B cell (primary cell): ENCODE data around the gene STAG1. TPM values are rescaled to one million over a fixed set of nuclear protein-coding genes. Genes with fewer than 3 reads are reported as not detected.

ENCODE experiments used
- ATAC-seq: fragments of 200-7000 bp; cut with Tn5 transposase; one replicate; pipeline ENCODE4 v1.10.0; 2021; ENCODE audit warnings: low read depth, mild to moderate bottlenecking, moderate number of reproducible peaks, moderate library complexity
- CTCF ChIA-PET: fragments of 350-600 bp; sonication (Branson Sonifier 250); formaldehyde crosslinking; loops from one replicate; lab custom pipeline; 2021; ENCODE audit warnings: antibody characterized with exemption, inconsistent platforms; lab: Charles Lee
- POLR2A ChIA-PET: fragments of 350-600 bp; sonication (Branson Sonifier 250); formaldehyde crosslinking; loops from one replicate; lab custom pipeline; 2021; ENCODE audit warnings: antibody characterized with exemption; lab: Charles Lee
- DNase-seq: peaks from one replicate; pipeline ENCODE4 v3.0.0; 2013
- H2AFZ ChIP-seq: 2 replicates; pipeline ENCODE4 v1.6.1; 2012; ENCODE audit warnings: mild to moderate bottlenecking, low read depth, low read length; ENCODE audit not compliant: insufficient read depth, poor library complexity, severe bottlenecking
- H3K27ac ChIP-seq, 2 donors: 1 replicate in 1 of 2; 2 replicates in 1 of 2; pipeline ENCODE4 v1.5.1; 2012 to 2013; ENCODE audit warnings: low read length in 2 of 2, mild to moderate bottlenecking in 2 of 2, moderate library complexity in 1 of 2
- H3K27me3 ChIP-seq, 4 experiments: fragments of 200-600 bp in 1 of 4; sonication (generic) in 1 of 4; replicated peaks in 1 of 4; 1 replicate in 2 of 4; 2 replicates in 2 of 4; pipeline versions ENCODE4 v1.6.1 to v1.7.0; 2013 to 2016; ENCODE audit warnings: low read length in 3 of 4, mild to moderate bottlenecking in 2 of 4, mixed read lengths in 1 of 4, moderate library complexity in 1 of 4; ENCODE audit not compliant: insufficient read depth in 4 of 4, control insufficient read depth in 3 of 4; ENCODE audit errors: control extremely low read depth in 1 of 4
- H3K36me3 ChIP-seq, 2 experiments: replicated peaks in 1 of 2; 1 replicate in 1 of 2; 2 replicates in 1 of 2; pipeline versions ENCODE4 v1.6.1 to v1.7.1; 2013; ENCODE audit warnings: low read length in 1 of 2; ENCODE audit not compliant: insufficient read depth in 2 of 2, control insufficient read depth in 1 of 2; ENCODE audit errors: control extremely low read depth in 1 of 2, extremely low read depth in 1 of 2
- H3K4me1 ChIP-seq, 2 donors: fragments of 200-600 bp in 1 of 2; sonication (generic) in 1 of 2; 1 replicate in 1 of 2; 2 replicates in 1 of 2; pipeline versions ENCODE4 v1.5.1 to v1.6.1; 2013 to 2017; ENCODE audit warnings: low read length in 2 of 2; ENCODE audit not compliant: control insufficient read depth in 2 of 2, insufficient read depth in 2 of 2
- H3K4me2 ChIP-seq: replicated peaks from 2 replicates; pipeline ENCODE3; 2012; ENCODE audit warnings: mild to moderate bottlenecking, low read depth, low read length; ENCODE audit not compliant: poor library complexity, severe bottlenecking
- H3K4me3 ChIP-seq, 5 experiments: fragments of 200-600 bp in 1 of 5; sonication (generic) in 1 of 5; 1 replicate in 3 of 5; 2 replicates in 2 of 5; pipeline versions ENCODE4 v1.5.1 to v1.7.0; 2011 to 2016; ENCODE audit warnings: low read length in 4 of 5, mild to moderate bottlenecking in 4 of 5, low read depth in 2 of 5, control low read depth in 1 of 5, moderate library complexity in 1 of 5; ENCODE audit not compliant: insufficient read depth in 1 of 5; ENCODE audit errors: control extremely low read depth in 1 of 5, extremely low read depth in 1 of 5
- H3K79me2 ChIP-seq: fragments of 200-600 bp; sonication (generic); one replicate; pipeline ENCODE4 v1.6.0; 2016; ENCODE audit warnings: low read length; ENCODE audit not compliant: control insufficient read depth, insufficient read depth
- H3K9ac ChIP-seq: fragments of 200-600 bp; sonication (generic); 2 replicates; pipeline ENCODE4 v1.6.1; 2017; ENCODE audit warnings: mild to moderate bottlenecking, low read length, moderate library complexity
- H3K9me3 ChIP-seq, 3 donors: one replicate each; pipeline versions ENCODE4 v1.6.1 to v1.7.1; 2013; ENCODE audit warnings: low read length in 2 of 3; ENCODE audit not compliant: control insufficient read depth in 2 of 3, insufficient read depth in 1 of 3; ENCODE audit errors: control extremely low read depth in 1 of 3
- H4K20me1 ChIP-seq: 2 replicates; pipeline ENCODE4 v1.6.0; 2012; ENCODE audit warnings: mild to moderate bottlenecking, low read length; ENCODE audit not compliant: insufficient read depth, control insufficient read depth, poor library complexity, severe bottlenecking
- H3K27ac Mint-ChIP-seq: one replicate; pipeline ENCODE4 v1.8.0; 2021; ENCODE audit warnings: mixed read lengths
- H3K27me3 Mint-ChIP-seq: one replicate; pipeline ENCODE4 v1.8.0; 2021; ENCODE audit warnings: mixed read lengths
- H3K4me1 Mint-ChIP-seq: one replicate; pipeline ENCODE4 v1.8.0; 2021; ENCODE audit warnings: mixed read lengths
- H3K4me3 Mint-ChIP-seq: one replicate; pipeline ENCODE4 v1.8.0; 2021; ENCODE audit warnings: mixed read lengths
- H3K9me3 Mint-ChIP-seq: one replicate; pipeline ENCODE4 v1.8.0; 2022; ENCODE audit warnings: mixed read lengths; ENCODE audit not compliant: insufficient read depth
- CTCF ChIP-seq: fragments of 200-600 bp; IDR thresholded peaks from one replicate; pipeline ENCODE4 v1.8.0; 2022; ENCODE audit warnings: antibody characterized with exemption, mild to moderate bottlenecking
- EZH2 ChIP-seq: IDR thresholded peaks from 2 replicates; pipeline ENCODE4 v1.6.1; 2012; ENCODE audit warnings: borderline replicate concordance, low read depth, mild to moderate bottlenecking, moderate library complexity, low read length; ENCODE audit not compliant: insufficient read depth, poor library complexity, severe bottlenecking
- WGBS: methylation state at CpG from one replicate; pipeline ENCODE4 v1.1.5; 2013; ENCODE audit warnings: missing lambda C conversion rate; ENCODE audit not compliant: insufficient coverage; 5-methylcytosine and 5-hydroxymethylcytosine counted together
- intact Hi-C: fragments of 100-400 bp; cut with micrococcal nuclease; formaldehyde crosslinking; loops from one replicate; pipeline ENCODE4 v1.10.0; 2022
- polyA plus RNA-seq: library from polyadenylated mRNA; depleted of rRNA; stranded (reverse); fragments of >200 nt; gene quantifications from 2 replicates; pipeline ENCODE4 v1.2.3, GENCODE V29; 2012
- total RNA-seq, 2 donors: library from RNA; stranded (reverse); fragments of 120-200 nt in 1 of 2; gene quantifications; 1 replicate in 1 of 2; 2 replicates in 1 of 2; pipeline versions ENCODE4 v1.2.3 to v1.2.4, GENCODE V29; 2013 to 2022

Gene STAG1
- total and polyA plus RNA-seq, 2 donors (not counting 1 experiment from before 2014, with no cell fraction given) = 9.2 to 77.0 TPM

GRCh38 chr3:136595913-136596697, 156.1 kb downstream of the STAG1 start:
- H3K9ac ChIP-seq = no peak overlapping the region
- H3K27me3 Mint-ChIP-seq = no peaks in the 10 kb centered on the region
- H4K20me1 ChIP-seq = peaks cover 20% of the 10 kb centered on the region
- H3K4me3 ChIP-seq = no peak overlapping the region
- no peak overlapping the region for H2AFZ ChIP-seq
- no peaks in the 10 kb centered on the region for H3K27me3 ChIP-seq
- H3K36me3 ChIP-seq = peaks cover 3 to 11% of the 10 kb centered on the region in 2 experiments
- TF ChIP-seq CTCF (no peak), EZH2 (no peak)
- peak overlapping the region in 1 of 2 donors; percentile 39 for H3K27ac ChIP-seq
- peaks cover 21% of the 10 kb centered on the region for H3K4me1 Mint-ChIP-seq
- H3K27ac Mint-ChIP-seq = no peak overlapping the region
- ATAC-seq (no peak), DNase-seq (no peak)
- H3K4me1 ChIP-seq = peaks cover 3 to 9% of the 10 kb centered on the region in 2 donors
- H3K4me2 ChIP-seq = peak overlapping the region; percentile 10
- intact Hi-C loops = no loop called here
- H3K9me3 ChIP-seq = no peaks in the 10 kb centered on the region
- no peaks in the 10 kb centered on the region for H3K9me3 Mint-ChIP-seq
- no peak overlapping the region for H3K4me3 Mint-ChIP-seq
- ChIA-PET POLR2A (no interaction called here), CTCF (no interaction called here)
- H3K79me2 ChIP-seq = peaks cover 9% of the 10 kb centered on the region
- no CpG with 5 or more reads among the region's 5 CpGs for WGBS

- H3K27me3 Mint-ChIP-seq = no peaks in the 10 kb centered on the region
- Histone ChIP-seq H3K27ac (no peak overlapping the region), H4K20me1 (no peaks in the 10 kb centered on the region), H3K79me2 (peaks cover 6% of the 10 kb centered on the region), H3K9me3 (no peaks in the 10 kb centered on the region), H3K4me3 (no peak overlapping the region), H3K4me1 (no peaks in the 10 kb centered on the region), H2AFZ (no peak overlapping the region), H3K36me3 (peaks cover 7 to 12% of the 10 kb centered on the region in 2 experiments), H3K27me3 (no peaks in the 10 kb centered on the region), H3K9ac (no peak overlapping the region), H3K4me2 (no peak overlapping the region)
- intact Hi-C loops = no loop called here
- ChIA-PET POLR2A (no interaction called here), CTCF (interaction anchor here (0.6 to 1.0 kb wide), 2 partner anchors 9 to 20 kb away, joined by 3 to 4 read pairs; no protein-coding TSS in a partner anchor)
- H3K9me3 Mint-ChIP-seq = no peaks in the 10 kb centered on the region
- no peak for TF ChIP-seq EZH2
- no peak for TF ChIP-seq CTCF
- H3K4me3 Mint-ChIP-seq = no peak overlapping the region
- no peak for DNase-seq
- no peaks in the 10 kb centered on the region for H3K4me1 Mint-ChIP-seq
- ATAC-seq = no peak
- H3K27ac Mint-ChIP-seq = no peak overlapping the region
Measured at GRCh38 chr3:136586580-136586979, 165.6 kb downstream of the STAG1 start.
